NK-92 treated with Interleukin-12 subunit alpha and Interleukin-12 subunit beta, amount 100 ng/mL, for 24 hours (cell line): Measurements from ENCODE around the gene MMAA.
"Not testable (repeated sequence)": the region's sequence is repeated elsewhere in the genome, so short reads cannot be mapped to it uniquely, and the experiment has no call there.

Source experiments
- DNase-seq: peaks from one replicate; lab custom pipeline; 2025; lab: John Stamatoyannopoulos, UW

Gene MMAA

GRCh38 chr4:145635117-145635516 lies 15.9 kb downstream of the MMAA start:
- no peak for DNase-seq

DNA sequence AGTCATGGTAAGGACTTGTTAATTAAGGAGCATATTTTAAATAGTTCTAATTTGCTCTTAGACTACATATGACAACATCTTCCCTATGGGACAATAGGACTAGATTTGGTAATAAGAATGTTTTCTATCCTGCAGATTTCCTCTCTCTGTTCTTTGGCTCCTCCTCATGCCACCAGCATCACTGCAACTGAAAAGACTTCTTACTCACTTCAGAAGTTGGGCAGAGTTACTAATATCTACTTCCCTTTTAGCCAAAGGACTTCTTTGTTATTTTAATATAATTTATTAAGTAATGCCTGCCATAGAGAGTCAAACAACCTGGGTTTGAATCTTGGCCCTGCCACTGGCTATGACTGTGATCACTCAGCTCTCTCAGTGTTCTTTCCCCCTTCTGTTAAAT lies 16.4 kb downstream of the MMAA start:
- DNase-seq = no peak

DNA sequence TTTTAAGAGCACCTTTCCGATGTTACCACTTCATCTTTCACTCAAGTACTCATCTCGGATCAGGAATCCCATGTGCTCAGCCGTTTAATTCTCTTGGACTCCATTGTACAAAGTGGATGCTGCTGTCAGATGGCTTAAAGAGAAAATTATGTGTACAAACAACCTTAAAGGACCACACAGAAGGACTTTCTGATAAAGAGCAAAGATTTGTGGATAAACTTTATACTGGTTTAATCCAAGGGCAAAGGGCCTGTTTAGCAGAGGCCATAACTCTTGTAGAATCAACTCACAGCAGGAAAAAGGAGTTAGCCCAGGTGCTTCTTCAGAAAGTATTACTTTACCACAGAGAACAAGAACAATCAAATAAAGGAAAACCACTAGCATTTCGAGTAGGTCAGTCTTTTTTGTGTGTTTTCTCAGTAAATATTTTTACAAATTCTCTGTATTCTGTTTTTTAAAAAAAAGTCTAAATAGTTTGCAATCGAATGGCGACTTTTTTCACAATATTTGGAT lies 20.1 kb downstream of the MMAA start:
- DNase-seq = no peak

DNA sequence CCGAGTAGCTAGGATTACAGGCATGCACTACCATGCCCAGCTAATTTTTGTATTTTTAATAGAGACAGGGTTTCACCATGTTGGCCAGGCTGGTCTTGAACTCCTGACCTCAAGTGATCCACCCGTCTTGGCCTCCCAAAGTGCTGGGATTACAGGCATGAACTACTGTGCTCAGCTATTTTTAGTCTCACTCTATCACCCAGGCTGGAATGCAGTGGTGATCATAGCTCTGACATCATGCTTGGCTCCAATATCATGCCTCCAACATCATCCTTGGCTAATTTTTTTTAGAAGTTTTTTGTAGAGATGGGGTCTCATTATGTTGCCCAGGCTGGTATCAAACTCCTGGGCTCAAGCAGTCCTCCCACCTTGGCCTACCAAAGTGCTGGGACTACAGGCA lies 21.1 kb downstream of the MMAA start:
- not testable (repeated sequence) for DNase-seq

GRCh38 chr4:145643295-145643694 lies 24.1 kb downstream of the MMAA start:
- no peak for DNase-seq

GRCh38 chr4:145644699-145645098 lies 25.5 kb downstream of the MMAA start:
- DNase-seq = no peak

DNA sequence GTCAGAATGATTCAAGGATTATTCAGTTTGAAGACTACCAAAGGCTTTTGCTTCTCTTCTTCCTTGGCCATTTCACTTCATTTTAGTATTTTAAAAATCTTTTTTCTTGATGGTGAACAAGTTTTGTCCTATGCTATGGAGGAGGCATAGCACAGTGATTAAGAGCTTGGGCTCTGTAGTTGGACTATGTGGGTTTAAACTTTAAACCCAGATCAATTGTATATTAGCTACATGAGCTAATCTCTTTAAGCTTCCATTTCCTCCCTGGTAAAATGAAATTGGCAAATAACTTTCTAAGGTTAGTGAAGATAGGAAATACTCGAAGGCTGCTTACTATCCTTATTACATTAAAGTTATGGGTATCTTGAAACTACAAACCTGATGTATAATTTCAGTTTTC lies 37.0 kb downstream of the MMAA start:
- DNase-seq = no peak

- DNase-seq = no peak
Observed at GRCh38 chr4:145660064-145660463, 40.9 kb downstream of the MMAA start.

- no peak for DNase-seq
Observed at GRCh38 chr4:145663194-145663593, 44.0 kb downstream of the MMAA start.

- DNase-seq = no peak
Observed at GRCh38 chr4:145665773-145666172, 46.6 kb downstream of the MMAA start.

GRCh38 chr4:145670422-145670821 lies 51.2 kb downstream of the MMAA start:
- DNase-seq = no peak

GRCh38 chr4:145679520-145679919 lies 60.3 kb downstream of the MMAA start:
- no peak for DNase-seq

DNA sequence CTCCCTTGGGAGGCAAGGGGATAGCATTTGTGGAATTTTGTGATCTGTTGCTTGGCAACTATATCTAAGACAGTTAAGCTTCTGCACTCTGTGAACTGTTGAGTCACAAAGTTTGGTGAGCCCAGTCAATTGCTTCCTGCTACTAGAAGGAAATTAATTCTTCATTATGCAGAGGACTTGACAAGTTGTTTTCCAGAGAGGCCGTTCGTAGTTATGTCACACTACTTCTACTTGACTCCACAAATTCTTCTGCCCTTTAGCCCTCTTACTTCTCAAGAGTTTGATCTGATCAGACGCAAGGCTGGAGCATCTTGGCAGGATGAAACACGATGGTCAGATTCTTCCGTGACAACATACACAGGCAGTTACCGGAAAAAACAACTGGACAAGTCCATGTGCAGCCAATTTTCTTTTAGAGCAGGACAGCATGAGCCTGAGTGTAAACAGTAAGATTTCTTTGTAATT lies 60.8 kb downstream of the MMAA start, which contains the start of gene C4orf51:
Gene C4orf51, plus strand, starts transcription at position 156 of the 465 bp plus-strand sequence. Its CDS starts 58 bp downstream, at position 214.
- DNase-seq = no peak

DNA sequence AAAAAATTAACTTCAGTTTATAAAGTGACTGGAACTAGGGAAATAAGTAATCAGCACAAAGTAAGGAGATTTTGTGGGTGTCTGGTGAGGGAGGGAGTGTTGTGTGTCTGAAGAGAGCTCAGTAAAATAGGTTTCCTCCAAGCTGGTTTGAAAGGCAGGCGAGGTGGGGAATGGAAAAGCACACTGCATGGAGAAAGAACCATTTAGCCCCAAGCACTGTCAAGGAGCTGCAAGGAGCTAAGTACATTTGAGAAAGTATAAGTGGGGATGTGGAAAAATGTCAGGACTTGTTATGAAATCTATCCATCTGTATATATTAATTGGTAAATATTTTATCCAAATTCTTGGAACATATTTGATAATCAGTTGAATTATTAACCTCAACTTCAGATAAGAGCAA lies 61.7 kb downstream of the MMAA start:
- DNase-seq = no peak

DNA sequence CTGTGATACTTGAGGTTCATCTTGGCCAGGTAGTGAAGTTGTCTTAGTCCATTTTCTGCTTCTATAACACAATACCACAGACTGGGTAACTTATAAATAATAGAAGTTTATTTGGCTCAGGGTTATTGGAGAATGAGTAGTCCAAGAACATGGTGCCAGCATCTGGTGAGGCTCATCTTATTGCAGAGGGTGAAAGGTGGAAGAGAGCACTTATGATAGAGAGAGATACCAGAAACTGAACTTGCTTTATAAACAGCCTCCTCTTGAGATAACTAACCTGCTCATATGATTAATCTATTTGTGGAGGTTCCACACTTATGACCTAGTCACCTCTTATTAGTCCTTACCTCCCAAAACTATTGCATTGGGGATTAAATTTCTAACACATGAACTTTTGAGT lies 62.3 kb downstream of the MMAA start:
- DNase-seq = no peak

GRCh38 chr4:145681956-145682355 lies 62.8 kb downstream of the MMAA start:
- DNase-seq = no peak

DNA sequence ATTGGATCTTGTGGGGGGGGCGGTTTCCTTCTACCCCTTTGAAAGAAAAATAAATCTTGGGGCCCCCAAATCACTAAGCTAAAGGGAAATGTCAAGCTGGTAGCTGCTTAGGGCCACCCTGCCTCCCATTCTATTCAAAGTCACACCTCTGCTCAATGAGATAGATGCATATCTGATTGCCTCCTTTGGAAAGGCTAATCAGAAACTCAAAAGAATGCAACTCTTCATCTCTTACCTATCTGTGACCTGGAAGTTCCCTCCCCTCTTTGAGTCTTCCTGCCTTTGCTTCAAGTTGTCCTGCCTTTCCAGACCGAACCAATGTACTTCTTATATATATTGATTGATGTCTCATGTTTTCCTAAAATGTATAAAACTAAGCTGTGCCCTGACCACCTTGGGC lies 67.8 kb downstream of the MMAA start:
- no peak for DNase-seq

DNA sequence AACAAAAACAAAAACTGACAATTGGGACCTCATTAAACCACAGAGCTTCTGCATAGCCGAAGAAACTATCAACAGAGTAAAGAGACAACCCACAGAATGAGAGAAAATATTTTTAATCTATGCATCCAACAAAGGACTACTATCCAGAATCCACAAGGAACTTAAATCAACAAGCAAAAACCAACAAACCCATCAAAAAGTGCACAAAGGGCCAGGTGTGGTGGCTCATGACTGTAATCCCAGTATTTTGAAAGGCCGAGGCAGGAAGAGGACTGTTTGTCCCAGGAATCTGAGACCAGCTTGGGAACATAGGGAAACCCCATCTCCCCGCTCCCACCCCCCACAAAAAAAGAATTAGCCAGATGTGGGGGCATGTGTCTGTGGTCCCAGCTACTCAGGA lies 71.4 kb downstream of the MMAA start:
- no peak for DNase-seq

GRCh38 chr4:145691416-145691815 lies 72.2 kb downstream of the MMAA start:
- DNase-seq = not testable (repeated sequence)

DNA sequence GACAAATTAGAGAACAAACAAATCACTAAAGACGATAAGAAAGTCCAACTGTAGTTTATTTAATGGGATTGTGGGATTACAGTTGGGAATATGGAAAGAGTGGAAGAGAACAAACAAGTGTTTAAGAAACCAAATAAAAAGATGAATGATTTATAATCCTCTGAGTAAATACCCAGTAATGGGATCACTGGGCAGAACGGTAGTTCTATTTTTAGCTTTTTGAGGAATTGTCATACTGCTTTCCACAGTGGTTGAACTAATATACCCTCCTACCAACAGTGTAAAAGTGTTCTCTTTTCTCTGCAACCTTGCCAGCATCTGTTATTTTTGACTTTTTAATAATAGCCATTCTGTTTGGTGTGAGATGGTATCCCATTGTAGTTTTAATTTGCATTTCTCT lies 75.7 kb downstream of the MMAA start:
- DNase-seq = no peak

DNA sequence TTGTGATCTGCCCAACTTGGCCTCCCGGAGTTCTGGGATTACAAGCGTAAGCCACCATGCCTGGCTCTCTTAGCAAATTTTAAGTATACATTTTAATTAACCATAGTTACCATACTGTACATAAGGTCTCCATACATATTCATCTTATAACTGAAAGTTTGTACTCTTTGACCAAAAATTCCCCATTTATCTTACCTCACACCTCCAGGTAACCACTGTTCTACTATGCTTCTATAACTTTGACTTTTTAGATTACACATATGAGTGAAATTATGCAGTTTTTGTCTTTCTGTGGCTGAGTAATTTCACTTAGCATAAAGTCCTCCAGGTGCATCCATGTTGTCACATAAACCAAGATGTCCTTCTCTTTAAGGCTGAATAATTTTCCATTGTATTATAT lies 78.1 kb downstream of the MMAA start:
- no peak for DNase-seq

- DNase-seq = no peak
Observed at GRCh38 chr4:145698507-145698906, 79.3 kb downstream of the MMAA start.

- no peak for DNase-seq
Observed at GRCh38 chr4:145703850-145704497, 84.8 kb downstream of the MMAA start.

DNA sequence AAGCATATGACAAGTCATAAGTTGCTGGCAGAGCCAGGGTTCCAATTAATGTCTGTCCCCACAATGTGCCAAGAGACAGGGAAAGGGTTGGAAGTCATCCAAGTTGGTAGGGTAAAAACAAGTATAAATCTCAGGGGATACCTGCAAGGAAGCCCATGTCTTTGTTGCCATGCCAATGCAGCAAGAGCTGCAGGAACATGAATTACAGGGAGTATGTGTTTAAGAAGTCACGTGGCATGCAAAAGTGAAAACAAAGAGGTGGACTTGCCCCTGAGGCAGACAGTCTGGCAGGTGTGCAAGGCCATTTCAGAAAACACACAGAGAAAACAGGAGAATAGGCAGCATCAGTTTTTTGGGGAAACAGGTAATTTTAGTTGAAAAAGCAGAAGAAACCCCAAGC lies 90.2 kb downstream of the MMAA start:
- DNase-seq = no peak
